HL-60 (cell line): ENCODE results near the gene EFR3B.

Experiments used
- SPI1 ChIP-seq: IDR thresholded peaks from 2 replicates; pipeline ENCODE4 v1.6.1; 2012; ENCODE audit warnings: low read depth, mild to moderate bottlenecking, borderline replicate concordance
- TF ChIP-seq, protein P1 (sequence below): IDR thresholded peaks from one replicate; pipeline ENCODE4 v1.5.1; 2011; ENCODE audit warnings: low read length, control low read depth, inconsistent platforms; ENCODE audit not compliant: insufficient read depth

DNA sequence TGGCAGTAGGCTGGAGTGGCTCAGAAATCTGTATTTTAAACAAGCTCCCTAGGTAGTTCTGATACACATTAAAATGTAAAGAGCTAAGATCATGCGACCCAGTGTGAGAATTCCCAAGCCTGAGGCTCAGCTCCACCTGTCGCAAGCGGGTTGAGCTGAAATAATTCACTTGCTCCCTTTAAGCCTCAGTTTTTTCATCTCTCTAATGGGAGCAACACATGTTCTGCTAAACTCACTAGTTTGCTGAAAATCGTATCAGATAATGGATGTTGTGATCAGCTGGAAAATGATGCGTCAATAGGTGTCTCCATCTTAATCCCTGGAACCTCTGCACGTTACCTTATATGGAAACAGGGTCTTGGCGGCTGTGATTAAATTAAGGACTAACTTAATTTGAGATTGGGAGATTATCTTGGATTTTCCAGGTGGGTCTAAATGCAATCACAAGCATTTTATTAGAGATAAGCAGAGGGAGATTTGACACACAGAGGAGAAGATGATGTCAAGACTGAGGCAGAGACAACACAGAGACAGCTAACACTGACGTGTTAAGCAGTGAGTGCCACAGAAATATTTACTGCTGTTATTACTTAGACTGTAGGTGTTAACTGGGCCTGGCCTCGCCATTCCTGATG is 73.5 kb downstream of the EFR3B start:
- TF ChIP-seq, protein P1, sequence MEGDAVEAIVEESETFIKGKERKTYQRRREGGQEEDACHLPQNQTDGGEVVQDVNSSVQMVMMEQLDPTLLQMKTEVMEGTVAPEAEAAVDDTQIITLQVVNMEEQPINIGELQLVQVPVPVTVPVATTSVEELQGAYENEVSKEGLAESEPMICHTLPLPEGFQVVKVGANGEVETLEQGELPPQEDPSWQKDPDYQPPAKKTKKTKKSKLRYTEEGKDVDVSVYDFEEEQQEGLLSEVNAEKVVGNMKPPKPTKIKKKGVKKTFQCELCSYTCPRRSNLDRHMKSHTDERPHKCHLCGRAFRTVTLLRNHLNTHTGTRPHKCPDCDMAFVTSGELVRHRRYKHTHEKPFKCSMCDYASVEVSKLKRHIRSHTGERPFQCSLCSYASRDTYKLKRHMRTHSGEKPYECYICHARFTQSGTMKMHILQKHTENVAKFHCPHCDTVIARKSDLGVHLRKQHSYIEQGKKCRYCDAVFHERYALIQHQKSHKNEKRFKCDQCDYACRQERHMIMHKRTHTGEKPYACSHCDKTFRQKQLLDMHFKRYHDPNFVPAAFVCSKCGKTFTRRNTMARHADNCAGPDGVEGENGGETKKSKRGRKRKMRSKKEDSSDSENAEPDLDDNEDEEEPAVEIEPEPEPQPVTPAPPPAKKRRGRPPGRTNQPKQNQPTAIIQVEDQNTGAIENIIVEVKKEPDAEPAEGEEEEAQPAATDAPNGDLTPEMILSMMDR = no peak
- no peak for TF ChIP-seq SPI1
